Measurements from ENCODE around the gene PTGR2.
"Not testable (repeated sequence)": the region's sequence is repeated elsewhere in the genome, so short reads cannot be mapped to it uniquely, and the experiment has no call there.

Gene PTGR2

DNA sequence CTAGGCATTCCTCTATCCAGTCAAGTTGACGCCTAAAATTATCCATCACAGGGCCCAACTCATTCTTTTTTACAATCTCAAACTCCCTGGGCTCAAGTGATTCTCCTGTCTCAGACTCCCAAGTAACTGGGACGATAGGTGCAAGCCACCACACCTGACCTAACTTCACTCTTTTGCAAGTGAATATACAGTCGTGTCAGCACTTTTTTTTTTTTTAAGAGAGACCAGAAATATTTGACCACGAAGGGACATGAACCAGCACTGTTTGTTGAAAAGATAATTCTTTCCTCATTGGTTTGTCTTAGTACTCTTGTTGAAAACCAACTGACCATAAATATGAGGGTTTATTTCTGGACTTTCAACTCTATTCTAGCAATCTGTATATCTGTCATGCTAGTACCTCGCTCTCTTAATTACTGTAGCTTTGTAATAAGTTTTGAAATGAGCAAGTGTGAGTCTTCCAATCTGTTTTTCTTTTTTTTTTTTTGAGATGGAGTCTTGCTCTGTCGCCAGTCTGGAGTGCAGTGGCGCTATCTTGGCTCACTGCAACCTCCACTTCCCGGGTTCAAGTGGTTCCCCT is 14.0 kb downstream of the PTGR2 start:
- TF ChIP-seq, protein P1, sequence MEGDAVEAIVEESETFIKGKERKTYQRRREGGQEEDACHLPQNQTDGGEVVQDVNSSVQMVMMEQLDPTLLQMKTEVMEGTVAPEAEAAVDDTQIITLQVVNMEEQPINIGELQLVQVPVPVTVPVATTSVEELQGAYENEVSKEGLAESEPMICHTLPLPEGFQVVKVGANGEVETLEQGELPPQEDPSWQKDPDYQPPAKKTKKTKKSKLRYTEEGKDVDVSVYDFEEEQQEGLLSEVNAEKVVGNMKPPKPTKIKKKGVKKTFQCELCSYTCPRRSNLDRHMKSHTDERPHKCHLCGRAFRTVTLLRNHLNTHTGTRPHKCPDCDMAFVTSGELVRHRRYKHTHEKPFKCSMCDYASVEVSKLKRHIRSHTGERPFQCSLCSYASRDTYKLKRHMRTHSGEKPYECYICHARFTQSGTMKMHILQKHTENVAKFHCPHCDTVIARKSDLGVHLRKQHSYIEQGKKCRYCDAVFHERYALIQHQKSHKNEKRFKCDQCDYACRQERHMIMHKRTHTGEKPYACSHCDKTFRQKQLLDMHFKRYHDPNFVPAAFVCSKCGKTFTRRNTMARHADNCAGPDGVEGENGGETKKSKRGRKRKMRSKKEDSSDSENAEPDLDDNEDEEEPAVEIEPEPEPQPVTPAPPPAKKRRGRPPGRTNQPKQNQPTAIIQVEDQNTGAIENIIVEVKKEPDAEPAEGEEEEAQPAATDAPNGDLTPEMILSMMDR (conservative IDR thresholded peaks at IDR 0.05; ENCODE audit: low read length) = no peak
- H3K4me3 ChIP-seq (ENCODE audit: low read length) = no peak overlapping the region
- DNase-seq (ENCODE audit: low read depth) = no peak

DNA sequence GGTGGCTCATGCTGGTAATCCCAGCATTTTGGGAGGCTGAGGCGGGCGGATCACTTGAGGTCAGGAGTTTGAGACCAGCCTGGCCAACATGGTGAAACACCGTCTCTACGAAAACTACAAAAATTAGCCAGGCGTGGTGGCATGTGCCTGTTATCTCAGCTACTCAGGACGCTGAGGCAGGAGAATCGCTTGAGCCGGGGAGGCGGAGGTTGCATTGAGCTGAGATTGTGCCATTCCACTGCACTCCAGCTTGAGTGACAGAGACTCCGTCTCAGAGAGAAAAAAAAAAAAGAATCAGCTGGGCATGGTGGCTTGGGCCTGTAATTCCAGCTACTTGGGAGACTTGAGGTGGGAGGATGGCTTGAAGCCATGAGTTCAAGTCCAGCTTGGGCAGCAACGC is 18.1 kb downstream of the PTGR2 start:
- DNase-seq (ENCODE audit: low read depth); H3K4me3 ChIP-seq (ENCODE audit: low read length): not testable (repeated sequence)

DNA sequence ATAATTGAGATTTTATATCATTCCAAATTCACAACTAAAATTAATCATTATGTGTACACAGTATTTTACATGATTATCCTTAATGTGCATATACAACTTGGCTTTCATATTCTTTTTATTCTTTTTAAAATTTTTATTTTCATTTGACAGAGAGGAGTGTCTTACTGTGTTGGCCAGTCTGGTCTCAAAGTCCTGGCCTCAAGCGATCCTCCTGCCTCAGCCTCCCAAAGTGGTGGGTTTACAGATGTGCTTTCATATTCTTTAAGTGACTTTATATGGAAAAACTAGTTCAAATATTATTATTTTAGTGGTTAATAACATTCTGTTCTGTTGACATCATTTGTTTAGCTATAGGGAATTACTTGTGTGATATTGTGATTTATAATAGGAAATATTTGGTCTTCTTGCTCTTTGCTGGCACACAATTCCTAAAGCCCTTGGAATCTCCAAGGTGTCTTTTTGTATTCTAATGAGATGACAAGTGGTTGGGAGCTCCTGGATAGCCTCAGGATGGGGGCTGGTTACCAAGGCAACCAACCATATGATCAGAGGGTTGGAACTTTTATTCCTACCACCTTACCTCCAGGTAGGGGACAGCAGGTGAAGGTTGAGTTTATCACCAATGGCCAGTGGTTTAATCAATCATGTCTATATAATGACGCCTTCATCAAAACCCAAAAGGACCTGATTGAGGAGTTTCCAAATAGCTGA is 19.0 kb downstream of the PTGR2 start:
- DNase-seq (ENCODE audit: low read depth) = no peak
- no peak overlapping the region for H3K4me3 ChIP-seq (ENCODE audit: low read length)
- TF ChIP-seq, protein P1 (conservative IDR thresholded peaks at IDR 0.05; ENCODE audit: low read length) = no peak

DNA sequence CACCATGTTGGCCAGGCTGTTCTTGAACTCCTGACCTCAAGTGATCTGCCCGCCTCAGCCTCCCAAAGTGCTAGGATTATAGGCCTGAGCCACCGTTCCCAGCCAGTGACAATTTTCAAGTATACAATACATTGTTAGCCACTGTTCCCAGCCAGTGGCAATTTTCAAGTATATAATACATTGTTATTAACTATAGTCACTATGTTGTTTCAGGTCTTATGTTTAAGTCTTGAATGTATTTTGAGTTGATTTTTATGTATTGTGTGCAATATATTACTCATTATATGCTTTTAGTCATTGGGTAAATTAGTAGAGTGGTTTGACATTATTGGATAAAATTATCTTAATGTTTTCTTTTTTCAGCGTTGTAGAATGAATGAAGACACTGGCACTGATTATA is 22.0 kb downstream of the PTGR2 start:
- DNase-seq (ENCODE audit: low read depth) = no peak
- TF ChIP-seq, protein P1 (conservative IDR thresholded peaks at IDR 0.05; ENCODE audit: low read length) = no peak
- no peak overlapping the region for H3K4me3 ChIP-seq (ENCODE audit: low read length)

DNA sequence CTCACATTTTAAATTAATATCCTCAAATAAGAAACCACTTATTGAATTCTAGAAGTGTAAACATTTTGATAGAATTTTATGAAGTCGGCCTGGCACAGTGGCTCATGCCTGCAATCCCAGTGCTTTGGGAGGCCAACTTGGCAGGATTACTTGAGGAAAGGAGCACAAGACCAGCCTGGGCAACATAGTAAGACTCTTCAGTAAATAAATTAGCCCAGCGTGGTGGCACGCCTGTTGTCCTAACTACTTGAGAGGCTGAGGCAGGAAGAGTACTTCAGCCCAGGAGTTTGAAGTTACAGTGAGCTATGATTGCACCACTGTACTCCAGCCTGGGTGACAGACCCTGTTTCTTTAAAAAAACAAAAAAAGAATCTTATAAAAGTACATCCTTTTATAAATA is 26.2 kb downstream of the PTGR2 start:
- H3K4me3 ChIP-seq (ENCODE audit: low read length) = no peak overlapping the region
- TF ChIP-seq, protein P1 (conservative IDR thresholded peaks at IDR 0.05; ENCODE audit: low read length) = no peak

DNA sequence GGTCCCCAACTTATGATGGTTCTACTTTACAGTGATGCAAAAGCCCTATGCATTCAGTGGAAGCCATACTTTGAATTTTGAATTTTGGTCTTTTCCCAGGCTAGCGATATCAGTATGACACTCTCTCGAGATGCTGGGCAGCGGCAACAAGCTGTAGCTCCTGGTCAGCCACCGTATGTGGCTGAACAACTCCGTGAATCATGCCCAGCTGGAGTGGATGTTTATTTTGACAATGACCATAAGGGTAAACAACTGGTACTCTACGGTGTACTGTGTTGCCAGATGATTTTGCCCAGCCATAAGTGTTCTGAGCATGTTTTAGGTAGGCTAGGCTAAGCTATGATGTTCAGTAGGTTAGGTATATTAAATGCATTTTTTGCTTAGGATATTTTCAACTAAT is 26.8 kb downstream of the PTGR2 start:
- TF ChIP-seq, protein P1 (conservative IDR thresholded peaks at IDR 0.05; ENCODE audit: low read length) = no peak
- no peak for DNase-seq (ENCODE audit: low read depth)
- H3K4me3 ChIP-seq (ENCODE audit: low read length) = no peak overlapping the region

More for the DNA sequence above, 26.2 kb downstream of the PTGR2 start:
- no peak for DNase-seq (ENCODE audit: low read depth)

DNA sequence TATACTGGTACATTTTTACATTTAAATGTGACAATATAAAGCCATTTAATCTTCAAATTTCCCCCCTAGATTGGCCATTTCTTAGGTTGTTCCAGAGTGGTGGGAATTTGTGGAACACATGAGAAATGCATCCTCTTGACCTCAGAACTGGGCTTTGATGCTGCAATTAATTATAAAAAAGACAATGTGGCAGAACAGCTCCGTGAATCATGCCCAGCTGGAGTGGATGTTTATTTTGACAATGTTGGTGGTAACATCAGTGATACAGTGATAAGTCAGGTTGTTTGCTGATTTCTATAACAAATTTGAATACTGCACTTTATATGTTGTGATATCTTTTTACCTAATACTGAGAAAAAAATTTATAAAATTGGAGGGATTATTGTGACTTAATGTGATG is 27.4 kb downstream of the PTGR2 start:
- no peak overlapping the region for H3K4me3 ChIP-seq (ENCODE audit: low read length)
- DNase-seq (ENCODE audit: low read depth) = no peak
- TF ChIP-seq, protein P1 (conservative IDR thresholded peaks at IDR 0.05; ENCODE audit: low read length) = no peak

All from AG10803 (cell line).